ENCODE measurements around the gene USP3. TPM values are rescaled to one million over a fixed set of nuclear protein-coding genes. Genes with fewer than 3 reads are reported as not detected.
"Not testable (repeated sequence)": the region's sequence is repeated elsewhere in the genome, so short reads cannot be mapped to it uniquely, and the experiment has no call there.

Gene USP3
- total and polyA plus RNA-seq, 2 donors: 20.6 to 77.4 TPM

DNA sequence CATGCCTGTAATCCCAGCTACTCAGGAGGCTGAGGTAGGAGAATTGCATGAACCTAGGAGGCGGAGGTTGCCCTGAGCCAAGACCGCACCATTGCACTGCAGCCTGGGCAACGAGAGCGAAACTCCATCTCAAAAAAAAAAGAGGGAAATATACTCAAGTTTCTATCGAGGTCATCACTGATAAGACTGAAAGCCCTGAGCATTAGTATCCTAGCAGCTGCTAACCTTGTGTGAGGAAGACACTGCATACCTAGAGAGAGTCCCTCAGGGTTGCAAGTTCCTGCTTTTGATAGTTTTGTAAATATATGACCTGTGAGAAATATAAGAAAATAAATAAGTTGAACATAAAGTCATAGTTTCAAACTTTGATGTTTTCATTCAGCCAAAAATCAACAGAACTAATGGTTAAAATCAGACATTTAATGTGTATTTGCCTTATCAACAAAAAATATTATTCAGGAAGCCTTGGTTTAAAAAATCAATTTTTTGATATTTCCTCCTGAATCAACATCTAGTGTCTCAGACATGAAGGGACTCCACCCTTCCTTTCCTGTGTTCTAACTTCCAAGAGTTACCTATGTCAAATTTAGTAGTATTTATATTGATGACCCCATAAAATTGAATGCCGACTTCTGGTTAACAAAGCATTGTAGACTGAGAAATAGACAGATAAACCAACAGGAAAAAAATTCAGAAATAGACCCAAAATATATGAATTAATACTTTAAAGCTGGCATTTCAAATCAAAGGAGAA, 19.8 kb upstream of the USP3 start:
- 68% methylated on average over 6 of the region's 6 CpGs for WGBS
- no peaks in the 10 kb centered on the region for H3K36me3 ChIP-seq (ENCODE audit: insufficient read depth)
- no peaks in the 10 kb centered on the region for H3K4me1 ChIP-seq (ENCODE audit: insufficient read depth)
- no peak for DNase-seq (ENCODE audit: extremely low spot score)
- H3K4me3 ChIP-seq (ENCODE audit: low read depth, low read length): no peak overlapping the region
- no peak overlapping the region for H3K27ac ChIP-seq (ENCODE audit: low read depth)

DNA sequence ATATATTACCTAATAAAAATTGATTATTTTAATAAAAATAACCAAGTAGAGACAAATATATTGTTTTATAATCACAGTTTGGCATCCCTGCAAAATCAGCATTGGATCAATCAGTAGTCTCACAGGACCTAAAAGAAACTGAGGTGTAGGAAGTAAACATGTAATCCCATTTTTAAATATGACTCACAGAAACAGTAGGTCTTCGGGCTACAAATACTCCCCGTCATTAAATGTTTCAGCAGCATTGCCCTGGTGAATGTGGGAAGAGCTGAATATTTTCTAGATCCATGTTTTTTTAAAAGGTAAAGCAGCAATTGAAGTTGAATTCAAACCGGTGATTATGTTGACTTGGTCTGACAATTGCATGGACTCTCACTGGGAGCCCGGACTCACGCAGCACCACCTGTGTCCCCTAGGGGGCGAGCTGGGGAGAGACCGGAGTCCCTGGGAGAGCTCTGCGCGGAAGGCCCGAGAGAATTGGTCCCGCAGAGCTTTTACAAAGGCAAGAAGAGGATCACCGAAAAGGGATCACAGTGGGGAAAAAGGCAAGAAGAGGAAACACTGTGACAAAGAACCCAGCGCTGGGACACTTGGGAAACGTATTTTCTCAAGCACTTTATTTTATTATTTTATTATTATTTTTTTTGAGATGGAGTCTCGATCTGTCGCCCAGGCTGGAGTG, 17.2 kb upstream of the USP3 start:
- Histone ChIP-seq H3K27ac (ENCODE audit: low read depth) (no peak overlapping the region), H3K36me3 (ENCODE audit: insufficient read depth) (no peaks in the 10 kb centered on the region), H3K4me3 (ENCODE audit: low read depth, low read length) (no peak overlapping the region), H3K4me1 (ENCODE audit: insufficient read depth) (no peaks in the 10 kb centered on the region)
- DNase-seq (ENCODE audit: extremely low spot score): no peak
- WGBS: 25% methylated on average over 16 of the region's 16 CpGs

DNA sequence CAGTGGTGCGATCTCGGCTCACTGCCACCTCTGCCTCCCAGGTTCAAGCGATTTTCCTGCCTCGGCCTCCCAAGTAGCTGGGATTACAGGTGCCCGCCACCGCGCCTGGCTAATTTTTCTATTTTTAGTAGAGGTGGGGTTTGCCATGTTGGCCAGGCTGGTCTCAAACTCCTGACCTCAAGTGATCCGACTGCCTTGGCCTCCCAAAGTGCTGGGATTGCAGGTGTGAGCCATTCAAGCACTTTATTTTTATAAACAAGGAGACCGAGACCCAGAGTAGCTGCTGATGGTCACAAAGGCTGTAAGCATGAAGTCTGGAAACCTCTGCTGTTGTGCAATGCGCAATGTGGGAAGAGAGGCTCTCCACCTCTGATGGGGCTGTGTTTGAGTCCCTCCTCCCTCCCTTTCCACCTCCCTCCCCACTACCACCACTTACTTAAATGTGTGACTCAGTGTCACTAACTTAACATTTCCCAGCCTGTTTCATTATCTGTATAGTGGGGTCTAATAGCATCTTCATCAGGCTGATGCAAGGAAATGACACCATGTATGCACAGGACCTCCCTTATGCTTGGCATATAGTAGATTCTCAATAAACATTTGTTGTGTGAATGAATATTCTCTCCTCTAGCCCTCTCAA, 16.5 kb upstream of the USP3 start:
- not testable (repeated sequence) for H3K4me3 ChIP-seq (ENCODE audit: low read depth, low read length); DNase-seq (ENCODE audit: extremely low spot score); H3K4me1 ChIP-seq (ENCODE audit: insufficient read depth); H3K36me3 ChIP-seq (ENCODE audit: insufficient read depth); H3K27ac ChIP-seq (ENCODE audit: low read depth)
- 89% methylated on average over 10 of the region's 10 CpGs for WGBS

DNA sequence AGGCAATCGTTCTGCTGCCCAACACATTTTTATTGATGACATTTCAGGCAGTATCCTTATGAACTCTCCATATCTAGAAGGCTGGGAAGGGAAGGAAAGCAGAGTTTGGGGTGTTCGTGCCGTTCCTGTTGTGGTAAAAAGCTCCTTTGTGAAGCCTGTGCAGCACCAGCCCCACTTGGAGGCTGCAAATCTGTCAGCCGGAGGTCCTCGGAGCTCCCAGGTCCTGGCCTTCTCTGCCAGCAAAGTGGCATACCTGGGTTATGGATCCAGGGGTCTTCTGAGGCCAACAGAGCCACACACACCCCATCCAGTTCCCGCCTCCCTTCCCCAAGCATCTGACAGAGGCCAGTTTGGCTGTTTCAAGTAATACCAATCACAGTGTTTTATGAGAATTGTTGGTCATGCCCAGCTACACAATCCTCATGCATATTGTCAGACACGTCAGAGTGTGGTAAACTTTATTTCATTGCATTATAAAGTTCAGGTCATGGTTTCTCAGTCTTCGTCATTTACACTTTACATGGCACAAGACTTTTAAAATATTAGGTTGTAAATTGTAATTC, 15.9 kb upstream of the USP3 start:
- 84% methylated on average over 8 of the region's 8 CpGs for WGBS
- H3K27ac ChIP-seq (ENCODE audit: low read depth): no peak overlapping the region
- H3K36me3 ChIP-seq (ENCODE audit: insufficient read depth): no peaks in the 10 kb centered on the region
- DNase-seq (ENCODE audit: extremely low spot score): no peak
- H3K4me3 ChIP-seq (ENCODE audit: low read depth, low read length): no peak overlapping the region
- no peaks in the 10 kb centered on the region for H3K4me1 ChIP-seq (ENCODE audit: insufficient read depth)

DNA sequence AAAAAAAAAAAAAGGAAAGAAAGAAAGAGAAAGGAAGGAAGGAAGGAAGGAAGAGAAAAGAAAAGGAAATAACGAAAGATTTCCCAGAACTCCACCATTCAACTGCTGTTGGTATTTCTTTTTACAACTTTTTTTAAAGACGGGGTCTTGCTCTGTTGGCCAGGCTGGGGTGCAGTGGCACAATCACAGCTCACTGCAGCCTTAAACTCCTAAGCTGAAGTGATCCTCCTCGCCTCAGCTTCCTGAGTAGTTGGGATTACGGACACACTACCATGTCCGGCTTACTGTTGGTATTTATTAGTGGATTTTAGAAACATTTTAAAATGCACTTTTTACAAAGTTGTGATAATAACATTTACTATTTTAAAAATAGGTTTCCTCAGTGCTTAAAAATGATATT, 15.0 kb upstream of the USP3 start:
- H3K4me1 ChIP-seq (ENCODE audit: insufficient read depth): no peaks in the 10 kb centered on the region
- DNase-seq (ENCODE audit: extremely low spot score): no peak
- 89% methylated on average over 5 of the region's 5 CpGs for WGBS
- no peaks in the 10 kb centered on the region for H3K36me3 ChIP-seq (ENCODE audit: insufficient read depth)
- H3K4me3 ChIP-seq (ENCODE audit: low read depth, low read length): no peak overlapping the region
- no peak overlapping the region for H3K27ac ChIP-seq (ENCODE audit: low read depth)

DNA sequence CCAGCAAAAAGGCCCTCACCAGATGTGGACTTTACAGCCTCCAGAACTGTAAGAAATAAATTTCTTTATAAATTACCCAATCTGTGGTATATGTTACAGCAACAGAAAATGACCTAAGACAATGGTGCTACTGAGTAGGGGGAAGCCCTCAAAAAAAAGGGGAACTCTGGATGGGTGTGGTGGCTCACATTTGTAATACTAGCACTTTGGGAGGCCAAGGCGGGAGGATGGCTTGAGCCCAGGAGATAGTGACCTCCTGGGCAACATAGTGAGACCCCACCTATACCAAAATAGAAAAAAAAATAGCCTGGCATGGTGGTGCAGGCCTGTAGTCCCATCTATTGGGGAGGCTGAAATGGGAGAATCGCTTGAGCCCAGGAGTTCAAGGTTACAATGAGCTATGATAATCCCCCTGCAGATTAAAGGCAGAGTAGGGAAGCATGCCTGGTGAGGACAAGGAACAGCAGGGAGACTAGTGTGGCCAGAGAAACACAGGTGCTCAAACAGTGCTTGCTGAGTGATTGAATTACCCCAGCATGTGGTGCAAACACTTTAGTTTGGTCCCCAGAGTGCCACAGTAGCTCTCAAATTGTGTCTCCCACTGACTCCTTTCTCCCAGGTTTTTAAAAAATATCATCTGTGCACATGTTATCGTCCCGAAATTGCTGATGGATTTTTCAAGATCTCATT, 13.9 kb upstream of the USP3 start:
- Histone ChIP-seq H3K4me1 (ENCODE audit: insufficient read depth) (no peaks in the 10 kb centered on the region), H3K36me3 (ENCODE audit: insufficient read depth) (no peaks in the 10 kb centered on the region), H3K4me3 (ENCODE audit: low read depth, low read length) (no peak overlapping the region), H3K27ac (ENCODE audit: low read depth) (no peak overlapping the region)
- WGBS: 89% methylated on average over 4 of the region's 4 CpGs
- DNase-seq (ENCODE audit: extremely low spot score): no peak

DNA sequence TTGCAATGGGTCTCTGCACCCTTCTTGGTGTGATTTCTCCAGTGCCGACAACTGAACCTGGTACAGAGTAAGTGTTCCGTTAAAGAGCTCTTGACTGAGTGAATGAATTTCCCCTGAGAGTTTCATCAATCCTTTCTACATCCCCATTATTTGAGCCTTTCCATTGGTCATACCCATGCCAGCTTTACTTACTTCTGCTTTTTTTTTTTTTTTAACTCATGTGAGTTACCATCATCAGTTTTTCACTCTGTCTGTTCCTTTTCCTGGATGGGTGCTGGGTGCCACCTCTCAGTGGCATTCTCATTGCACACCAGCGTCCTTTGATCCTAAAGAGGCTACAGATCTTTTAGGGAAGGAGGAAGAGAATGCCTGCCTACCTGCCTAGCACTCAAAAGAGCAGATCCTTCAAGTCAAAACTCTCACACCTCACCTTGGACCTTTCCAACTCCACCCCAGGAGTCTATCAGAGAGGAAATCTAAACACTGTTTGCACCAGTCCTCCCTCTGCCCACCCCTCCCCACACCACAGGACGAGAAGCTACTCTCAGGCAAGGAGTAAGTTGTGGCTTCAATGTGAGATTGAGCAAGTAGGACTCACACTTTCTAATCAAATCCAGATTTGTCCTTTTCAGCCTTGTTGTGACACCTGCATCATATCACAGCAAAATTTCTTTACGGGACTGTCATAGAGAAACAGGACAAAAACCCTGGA, 13.1 kb upstream of the USP3 start:
- 84% methylated on average over 5 of the region's 5 CpGs for WGBS
- Histone ChIP-seq H3K4me1 (ENCODE audit: insufficient read depth) (no peaks in the 10 kb centered on the region), H3K4me3 (ENCODE audit: low read depth, low read length) (no peak overlapping the region), H3K27ac (ENCODE audit: low read depth) (no peak overlapping the region), H3K36me3 (ENCODE audit: insufficient read depth) (no peaks in the 10 kb centered on the region)
- DNase-seq (ENCODE audit: extremely low spot score): no peak

DNA sequence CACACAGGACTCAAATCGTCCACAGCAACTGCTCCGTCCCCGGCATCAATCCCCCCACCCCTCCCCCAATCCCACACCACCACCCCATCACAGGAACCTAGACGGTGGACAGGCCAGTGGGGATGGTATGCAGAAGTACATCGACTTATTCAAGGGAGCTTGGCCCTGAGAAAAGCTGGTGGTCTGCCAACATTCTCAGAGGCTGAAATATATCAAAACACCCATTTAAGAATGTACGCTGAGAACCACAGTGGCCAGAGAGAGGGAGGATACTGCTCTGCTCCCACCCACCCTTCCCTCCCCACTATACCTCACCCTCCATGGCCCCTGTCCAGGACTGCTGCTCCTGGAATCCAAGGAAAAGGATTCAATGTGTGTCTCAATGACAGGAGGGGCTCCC, 12.4 kb upstream of the USP3 start:
- no peak for DNase-seq (ENCODE audit: extremely low spot score)
- no peaks in the 10 kb centered on the region for H3K4me1 ChIP-seq (ENCODE audit: insufficient read depth)
- 60% methylated on average over 6 of the region's 6 CpGs for WGBS
- no peak overlapping the region for H3K4me3 ChIP-seq (ENCODE audit: low read depth, low read length)
- H3K27ac ChIP-seq (ENCODE audit: low read depth): no peak overlapping the region
- no peaks in the 10 kb centered on the region for H3K36me3 ChIP-seq (ENCODE audit: insufficient read depth)

DNA sequence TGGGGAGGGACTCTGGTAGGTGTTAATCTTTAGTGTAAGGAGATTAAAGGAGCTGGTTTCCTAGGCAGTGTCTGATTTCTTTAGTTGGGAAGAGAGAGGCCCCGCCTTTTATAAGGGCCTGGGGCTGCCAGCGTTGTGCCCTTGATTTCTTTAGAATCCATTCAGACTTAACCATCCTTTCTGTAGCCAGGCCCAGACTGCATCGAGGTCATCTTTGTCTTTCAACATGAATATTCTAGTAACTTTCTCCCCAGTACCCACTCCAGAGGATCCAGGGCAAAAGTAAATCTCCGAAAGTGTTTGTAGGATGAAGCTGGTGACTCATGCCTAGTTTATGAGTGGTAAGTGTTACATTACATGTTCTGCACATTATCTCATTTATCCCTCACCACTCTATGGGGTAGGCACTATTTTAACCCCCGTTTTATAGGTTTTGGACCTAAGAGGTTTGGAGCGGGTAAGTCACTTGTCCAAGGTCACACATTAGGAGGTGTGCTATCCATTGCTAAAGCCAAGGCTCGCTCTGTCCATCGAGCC, 11.8 kb upstream of the USP3 start:
- DNase-seq (ENCODE audit: extremely low spot score): no peak
- Histone ChIP-seq H3K4me1 (ENCODE audit: insufficient read depth) (no peaks in the 10 kb centered on the region), H3K4me3 (ENCODE audit: low read depth, low read length) (no peak overlapping the region), H3K36me3 (ENCODE audit: insufficient read depth) (no peaks in the 10 kb centered on the region), H3K27ac (ENCODE audit: low read depth) (no peak overlapping the region)
- WGBS: 69% methylated on average over 8 of the region's 8 CpGs

DNA sequence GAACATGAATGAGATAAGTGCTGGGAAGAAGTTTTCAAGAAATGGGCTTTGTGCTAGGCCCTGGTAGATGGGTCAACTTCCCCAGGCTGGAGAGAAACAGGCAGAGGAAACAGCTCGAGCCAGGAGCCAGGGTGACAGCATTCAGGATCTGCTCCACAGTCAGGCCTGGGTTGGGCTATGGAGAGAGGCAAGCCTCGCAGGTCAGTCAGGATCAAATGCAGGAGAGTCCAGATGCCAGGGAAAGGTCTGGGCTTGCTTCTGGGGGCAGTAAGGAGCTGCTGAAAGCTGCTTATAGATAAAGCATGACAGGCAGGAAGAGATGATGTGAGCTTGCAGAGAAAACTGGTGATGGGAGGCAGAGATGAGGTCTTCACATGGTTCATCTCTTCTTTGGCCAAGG, 11.0 kb upstream of the USP3 start:
- 80% methylated on average over 2 of the region's 2 CpGs for WGBS
- H3K27ac ChIP-seq (ENCODE audit: low read depth): no peak overlapping the region
- no peaks in the 10 kb centered on the region for H3K4me1 ChIP-seq (ENCODE audit: insufficient read depth)

DNA sequence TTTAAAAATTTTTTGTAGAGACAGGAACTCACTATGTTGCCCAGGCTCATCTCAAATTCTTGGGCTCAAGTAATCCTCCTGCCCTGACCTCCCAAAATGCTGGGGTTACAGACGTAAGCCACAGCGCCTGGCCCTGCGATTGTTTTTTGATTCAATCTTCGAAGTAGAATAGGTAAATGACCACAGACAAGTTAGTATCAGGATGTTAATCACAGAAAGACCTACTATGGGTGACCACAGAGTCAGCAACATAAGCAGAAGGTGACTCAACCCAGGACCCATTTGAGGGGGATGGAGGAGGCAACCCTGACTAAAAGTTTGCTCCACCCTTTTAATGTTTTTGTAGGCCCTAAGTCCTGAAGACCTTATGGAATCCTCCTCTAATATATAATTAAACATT, 10.0 kb upstream of the USP3 start:
- H3K36me3 ChIP-seq (ENCODE audit: insufficient read depth): no peaks in the 10 kb centered on the region
- DNase-seq (ENCODE audit: extremely low spot score): no peak
- WGBS: 93% methylated on average over 4 of the region's 4 CpGs
- no peaks in the 10 kb centered on the region for H3K4me1 ChIP-seq (ENCODE audit: insufficient read depth)
- no peak overlapping the region for H3K27ac ChIP-seq (ENCODE audit: low read depth)
- no peak overlapping the region for H3K4me3 ChIP-seq (ENCODE audit: low read depth, low read length)

More for the DNA sequence above, 11.0 kb upstream of the USP3 start:
- no peak overlapping the region for H3K4me3 ChIP-seq (ENCODE audit: low read depth, low read length)
- no peaks in the 10 kb centered on the region for H3K36me3 ChIP-seq (ENCODE audit: insufficient read depth)
- DNase-seq (ENCODE audit: extremely low spot score): no peak

DNA sequence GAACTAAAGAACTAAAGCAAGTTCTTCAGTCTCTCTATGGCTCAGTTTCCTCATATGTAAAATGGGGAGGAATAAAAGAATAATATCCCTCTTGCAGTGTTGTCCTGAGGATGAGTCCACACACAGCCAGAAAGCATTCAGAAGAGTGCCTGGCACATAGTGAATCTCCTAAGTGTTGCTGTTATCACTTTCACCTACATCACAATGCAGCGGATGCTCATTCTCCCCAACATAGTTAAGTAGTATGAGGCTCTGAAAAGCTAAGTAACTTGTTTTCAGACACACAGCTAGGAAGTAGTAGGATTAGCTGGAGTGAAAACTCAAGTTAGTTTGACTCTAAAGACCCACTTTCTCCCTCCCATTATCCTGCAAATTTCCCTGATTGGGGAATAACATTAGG, 9.1 kb upstream of the USP3 start:
- H3K4me1 ChIP-seq (ENCODE audit: insufficient read depth): no peaks in the 10 kb centered on the region
- DNase-seq (ENCODE audit: extremely low spot score): no peak
- no peak overlapping the region for H3K4me3 ChIP-seq (ENCODE audit: low read depth, low read length)
- H3K36me3 ChIP-seq (ENCODE audit: insufficient read depth): no peaks in the 10 kb centered on the region
- H3K27ac ChIP-seq (ENCODE audit: low read depth): no peak overlapping the region
- WGBS: 84% methylated on average over 1 of the region's 1 CpG

Measured in urinary bladder (tissue), 4 donors.